GM12878 (cell line): ENCODE results near the gene TSHZ2.
A peak's percentile ranks its signal among the peaks of the same experiment; 100 is the strongest.

Experiments used
- EGR1 ChIP-seq, 2 experiments: IDR thresholded peaks; 1 replicate in 1 of 2; 2 replicates in 1 of 2; pipeline ENCODE4 v1.6.1; 2011 to 2012; ENCODE audit warnings: low read depth in 2 of 2, low read length in 2 of 2, borderline replicate concordance in 1 of 2, mild to moderate bottlenecking in 1 of 2, moderate library complexity in 1 of 2
- NBN ChIP-seq: fragments of 450-650 bp; IDR thresholded peaks from 2 replicates; pipeline ENCODE4 v1.6.1; 2016
- POLR2A ChIP-seq: IDR thresholded peaks from 2 replicates; pipeline ENCODE4 v1.6.1; 2011; ENCODE audit warnings: low read depth, mild to moderate bottlenecking, low read length
- POLR2AphosphoS2 ChIP-seq: IDR thresholded peaks from 2 replicates; pipeline ENCODE4 v1.6.1; 2011; ENCODE audit warnings: low read depth, mild to moderate bottlenecking, low read length, improper control_type of control experiment, moderate library complexity
- POLR2AphosphoS5 ChIP-seq: IDR thresholded peaks from 2 replicates; pipeline ENCODE4 v1.6.1; 2011; ENCODE audit warnings: mild to moderate bottlenecking, low read length, inconsistent platforms
- RAD51 ChIP-seq: fragments of 450-650 bp; IDR thresholded peaks from 2 replicates; pipeline ENCODE4 v1.6.1; 2016; ENCODE audit warnings: moderate library complexity, mild to moderate bottlenecking, inconsistent platforms
- SP1 ChIP-seq: IDR thresholded peaks from one replicate; pipeline ENCODE4 v1.6.1; 2011; ENCODE audit warnings: low read depth, low read length
- USF2 ChIP-seq: IDR thresholded peaks from 2 replicates; pipeline ENCODE4 v1.6.1; 2011; ENCODE audit warnings: low read depth, low read length, improper control_type of control experiment, borderline replicate concordance
- YBX1 ChIP-seq: fragments of 450-650 bp; IDR thresholded peaks from 2 replicates; pipeline ENCODE4 v1.6.1; 2016; ENCODE audit warnings: antibody characterized with exemption
- ZBTB33 ChIP-seq: fragments of 450-650 bp; IDR thresholded peaks from 2 replicates; pipeline ENCODE4 v1.6.1; 2017; ENCODE audit warnings: mild to moderate bottlenecking
- ZNF207 ChIP-seq: fragments of 450-650 bp; IDR thresholded peaks from 2 replicates; pipeline ENCODE4 v1.6.1; 2014; ENCODE audit warnings: antibody characterized with exemption, mild to moderate bottlenecking, borderline replicate concordance
- ZNF24 ChIP-seq: fragments of 450-650 bp; IDR thresholded peaks from 2 replicates; pipeline ENCODE4 v1.6.1; 2017; ENCODE audit warnings: antibody characterized with exemption, mild to moderate bottlenecking
- TF ChIP-seq, protein P1 (sequence below): IDR thresholded peaks from 2 replicates; pipeline ENCODE4 v1.6.1; 2012; ENCODE audit warnings: mild to moderate bottlenecking, low read depth, low read length
- TF ChIP-seq, protein P2 (sequence below), 3 experiments: IDR thresholded peaks in 2 of 3; conservative IDR thresholded peaks in 1 of 3; 2 replicates each; pipeline ENCODE4 v1.5.1; 2011; ENCODE audit warnings: low read depth in 3 of 3, low read length in 3 of 3, mild to moderate bottlenecking in 3 of 3, control low read depth in 2 of 3, moderate library complexity in 2 of 3, inconsistent platforms in 1 of 3, mixed read lengths in 1 of 3; ENCODE audit not compliant: control insufficient read depth in 2 of 3, insufficient read depth in 1 of 3; ENCODE audit errors: extremely low read depth in 1 of 3

GRCh38 chr20:53021934-53022333, 49.8 kb downstream of the TSHZ2 start:
- no peak for TF ChIP-seq USF2
- TF ChIP-seq, protein P1, sequence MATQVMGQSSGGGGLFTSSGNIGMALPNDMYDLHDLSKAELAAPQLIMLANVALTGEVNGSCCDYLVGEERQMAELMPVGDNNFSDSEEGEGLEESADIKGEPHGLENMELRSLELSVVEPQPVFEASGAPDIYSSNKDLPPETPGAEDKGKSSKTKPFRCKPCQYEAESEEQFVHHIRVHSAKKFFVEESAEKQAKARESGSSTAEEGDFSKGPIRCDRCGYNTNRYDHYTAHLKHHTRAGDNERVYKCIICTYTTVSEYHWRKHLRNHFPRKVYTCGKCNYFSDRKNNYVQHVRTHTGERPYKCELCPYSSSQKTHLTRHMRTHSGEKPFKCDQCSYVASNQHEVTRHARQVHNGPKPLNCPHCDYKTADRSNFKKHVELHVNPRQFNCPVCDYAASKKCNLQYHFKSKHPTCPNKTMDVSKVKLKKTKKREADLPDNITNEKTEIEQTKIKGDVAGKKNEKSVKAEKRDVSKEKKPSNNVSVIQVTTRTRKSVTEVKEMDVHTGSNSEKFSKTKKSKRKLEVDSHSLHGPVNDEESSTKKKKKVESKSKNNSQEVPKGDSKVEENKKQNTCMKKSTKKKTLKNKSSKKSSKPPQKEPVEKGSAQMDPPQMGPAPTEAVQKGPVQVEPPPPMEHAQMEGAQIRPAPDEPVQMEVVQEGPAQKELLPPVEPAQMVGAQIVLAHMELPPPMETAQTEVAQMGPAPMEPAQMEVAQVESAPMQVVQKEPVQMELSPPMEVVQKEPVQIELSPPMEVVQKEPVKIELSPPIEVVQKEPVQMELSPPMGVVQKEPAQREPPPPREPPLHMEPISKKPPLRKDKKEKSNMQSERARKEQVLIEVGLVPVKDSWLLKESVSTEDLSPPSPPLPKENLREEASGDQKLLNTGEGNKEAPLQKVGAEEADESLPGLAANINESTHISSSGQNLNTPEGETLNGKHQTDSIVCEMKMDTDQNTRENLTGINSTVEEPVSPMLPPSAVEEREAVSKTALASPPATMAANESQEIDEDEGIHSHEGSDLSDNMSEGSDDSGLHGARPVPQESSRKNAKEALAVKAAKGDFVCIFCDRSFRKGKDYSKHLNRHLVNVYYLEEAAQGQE, result no peak
- no peak for TF ChIP-seq POLR2AphosphoS5
- no peak for TF ChIP-seq RAD51
- no peak for TF ChIP-seq ZNF207
- TF ChIP-seq ZNF24, result 0 out of 2 replicates have a peak, but pooled peaks have one; percentile 10
- no peak for TF ChIP-seq POLR2A
- TF ChIP-seq POLR2AphosphoS2, result no peak
- TF ChIP-seq, protein P2, sequence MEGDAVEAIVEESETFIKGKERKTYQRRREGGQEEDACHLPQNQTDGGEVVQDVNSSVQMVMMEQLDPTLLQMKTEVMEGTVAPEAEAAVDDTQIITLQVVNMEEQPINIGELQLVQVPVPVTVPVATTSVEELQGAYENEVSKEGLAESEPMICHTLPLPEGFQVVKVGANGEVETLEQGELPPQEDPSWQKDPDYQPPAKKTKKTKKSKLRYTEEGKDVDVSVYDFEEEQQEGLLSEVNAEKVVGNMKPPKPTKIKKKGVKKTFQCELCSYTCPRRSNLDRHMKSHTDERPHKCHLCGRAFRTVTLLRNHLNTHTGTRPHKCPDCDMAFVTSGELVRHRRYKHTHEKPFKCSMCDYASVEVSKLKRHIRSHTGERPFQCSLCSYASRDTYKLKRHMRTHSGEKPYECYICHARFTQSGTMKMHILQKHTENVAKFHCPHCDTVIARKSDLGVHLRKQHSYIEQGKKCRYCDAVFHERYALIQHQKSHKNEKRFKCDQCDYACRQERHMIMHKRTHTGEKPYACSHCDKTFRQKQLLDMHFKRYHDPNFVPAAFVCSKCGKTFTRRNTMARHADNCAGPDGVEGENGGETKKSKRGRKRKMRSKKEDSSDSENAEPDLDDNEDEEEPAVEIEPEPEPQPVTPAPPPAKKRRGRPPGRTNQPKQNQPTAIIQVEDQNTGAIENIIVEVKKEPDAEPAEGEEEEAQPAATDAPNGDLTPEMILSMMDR (IDR thresholded peaks at IDR 0.05 in 2 of 3, conservative IDR thresholded peaks at IDR 0.05 in 1 of 3; ENCODE audit: control insufficient read depth in 2 of 3, extremely low read depth in 1 of 3, insufficient read depth in 1 of 3, low read depth in 3 of 3, low read length in 3 of 3), result no peak
- no peak for TF ChIP-seq YBX1
- TF ChIP-seq ZBTB33, result no peak
- TF ChIP-seq NBN, result no peak
- TF ChIP-seq SP1, result no peak
- no peak for TF ChIP-seq EGR1 (IDR thresholded peaks at IDR 0.05; ENCODE audit: borderline replicate concordance in 1 of 2, low read depth in 2 of 2, low read length in 2 of 2)
